Iris pigment epithelial cell (primary cell): ENCODE measurements around the gene BAIAP2L1.

Experiments
- DNase-seq: peaks from one replicate; pipeline ENCODE4 v3.0.0-alpha.2; 2011; ENCODE audit warnings: low read depth

The BAIAP2L1 gene

GRCh38 chr7:98293746-98294145 lies 107.1 kb downstream of the BAIAP2L1 start:
- DNase-seq: no peak

DNA sequence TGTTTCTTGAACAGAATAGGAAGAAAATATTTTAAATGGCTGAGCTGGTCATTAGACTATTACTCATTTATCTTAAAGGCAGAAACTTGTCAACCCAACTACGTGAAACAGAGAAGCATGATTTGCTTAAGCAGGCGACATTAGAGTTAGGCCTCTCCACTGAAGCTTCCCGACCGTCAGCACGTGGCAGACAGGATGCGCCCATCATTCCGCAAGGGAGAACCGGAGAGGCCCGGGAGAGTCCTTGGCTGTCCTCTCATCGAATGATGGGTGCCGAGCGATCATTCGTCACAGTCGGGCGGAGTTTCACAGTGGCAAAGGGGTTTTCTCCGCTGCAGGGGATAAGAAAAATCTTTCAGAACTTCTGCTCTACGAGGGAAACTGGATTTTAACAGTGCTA lies 107.6 kb downstream of the BAIAP2L1 start:
- DNase-seq: no peak

DNA sequence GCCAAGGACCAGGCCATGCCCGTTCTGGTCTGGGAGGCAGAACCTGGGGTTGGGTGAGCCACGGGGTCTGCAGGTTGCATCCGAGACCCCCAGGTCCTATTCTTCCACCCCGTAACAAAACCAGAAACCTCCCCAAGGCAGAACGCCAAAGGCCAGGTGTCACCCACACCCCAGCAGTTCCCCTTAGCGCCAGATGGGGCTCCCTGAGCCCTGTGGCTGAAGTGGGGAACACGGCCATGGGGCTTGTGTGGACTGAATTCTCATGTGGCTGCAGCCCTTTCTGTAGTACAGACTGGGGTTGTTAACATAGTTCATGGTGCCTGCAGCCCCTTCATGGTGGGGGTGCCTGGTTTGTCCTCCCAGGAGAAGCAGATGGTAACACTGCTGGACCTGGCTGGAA lies 109.2 kb downstream of the BAIAP2L1 start:
- no peak for DNase-seq

DNA sequence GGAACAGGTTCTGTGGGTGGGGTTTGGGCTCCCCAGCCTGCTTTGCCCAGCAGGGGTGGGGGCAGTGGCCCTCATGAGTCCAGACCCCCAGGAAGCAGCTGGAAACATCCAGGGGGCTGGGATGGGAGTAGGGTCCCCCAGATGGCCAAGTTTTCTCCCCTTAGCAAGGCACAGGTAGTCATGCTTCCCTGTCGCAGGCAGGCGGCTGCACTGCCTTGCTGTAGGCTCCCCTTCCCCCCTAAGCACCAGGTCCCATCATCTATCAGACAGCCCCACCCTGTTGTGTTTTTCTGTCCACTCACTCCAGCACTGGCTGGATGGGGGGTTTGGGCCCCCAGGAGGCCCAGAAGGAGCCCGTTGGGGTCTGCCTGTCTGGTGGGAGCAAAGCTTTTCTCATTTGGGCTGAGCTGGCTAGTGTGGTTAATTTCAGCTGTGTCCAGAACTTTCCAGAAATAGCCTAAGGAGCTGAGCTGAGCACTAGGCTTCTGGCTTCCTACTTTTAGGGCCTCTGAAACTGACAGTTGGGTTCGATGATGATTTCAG lies 111.5 kb downstream of the BAIAP2L1 start:
- no peak for DNase-seq

DNA sequence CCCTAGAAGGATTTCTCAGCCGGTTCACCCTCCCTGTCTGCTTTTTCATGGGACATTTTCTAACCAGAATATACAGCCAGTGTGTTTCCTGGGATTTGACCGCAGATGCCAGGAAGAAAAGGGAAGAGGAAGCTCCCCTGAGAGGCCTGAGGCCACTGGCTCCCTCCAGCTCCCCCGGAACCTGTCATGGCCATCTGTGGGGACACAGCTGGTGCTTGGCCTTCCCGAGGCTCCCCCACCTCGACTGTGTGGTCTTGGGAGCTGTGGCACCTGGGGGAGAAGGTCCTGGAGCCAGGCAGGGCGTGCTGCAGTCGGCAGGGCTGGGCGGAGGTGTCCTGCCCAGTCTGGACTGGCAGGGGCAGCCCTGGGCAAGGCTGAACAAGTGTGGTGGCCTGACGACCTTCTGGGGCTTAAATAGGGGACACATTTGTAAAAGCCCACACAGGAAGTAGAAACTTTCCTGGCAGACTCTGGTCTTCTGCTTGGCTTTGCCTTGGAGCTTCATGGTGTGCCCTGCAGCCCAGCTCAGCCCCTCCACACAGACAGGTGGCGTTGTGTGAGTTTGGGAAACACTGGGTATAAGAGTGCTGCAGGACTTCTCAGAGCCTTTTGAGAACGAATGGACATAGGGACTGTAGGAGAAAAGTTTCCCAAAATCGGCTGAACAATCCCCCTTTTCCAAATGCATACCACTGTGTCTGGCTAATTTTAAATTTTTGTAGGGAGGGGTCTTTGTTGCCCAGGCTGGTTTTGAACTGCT lies 112.6 kb downstream of the BAIAP2L1 start:
- DNase-seq: no peak

GRCh38 chr7:98287486-98287959 lies 113.4 kb downstream of the BAIAP2L1 start:
- DNase-seq: no peak

- no peak for DNase-seq
Measured at GRCh38 chr7:98286701-98287485, 114.0 kb downstream of the BAIAP2L1 start.

DNA sequence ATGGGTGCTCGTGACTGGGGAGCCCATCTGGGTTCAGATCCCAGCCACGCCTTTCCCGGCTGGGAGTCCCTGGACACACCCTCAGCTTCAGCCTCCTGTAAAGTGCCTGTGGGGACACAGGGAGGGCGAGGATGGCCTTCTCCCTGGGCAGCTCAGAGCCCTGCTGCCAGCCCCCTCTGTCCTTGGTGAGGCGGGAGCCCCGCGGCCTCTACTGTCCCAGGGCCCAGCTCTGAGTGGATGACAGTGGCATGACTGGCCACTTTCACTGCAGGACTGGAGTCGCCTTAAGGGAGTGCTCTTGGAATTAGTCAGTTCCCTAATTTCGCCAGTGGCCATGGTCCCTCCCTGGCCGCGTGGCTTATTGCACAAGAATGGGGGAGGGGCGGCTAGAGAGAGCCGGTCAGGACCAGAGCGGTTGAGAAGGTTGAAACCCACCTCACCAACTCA lies 114.8 kb downstream of the BAIAP2L1 start:
- DNase-seq: peak; percentile 38

DNA sequence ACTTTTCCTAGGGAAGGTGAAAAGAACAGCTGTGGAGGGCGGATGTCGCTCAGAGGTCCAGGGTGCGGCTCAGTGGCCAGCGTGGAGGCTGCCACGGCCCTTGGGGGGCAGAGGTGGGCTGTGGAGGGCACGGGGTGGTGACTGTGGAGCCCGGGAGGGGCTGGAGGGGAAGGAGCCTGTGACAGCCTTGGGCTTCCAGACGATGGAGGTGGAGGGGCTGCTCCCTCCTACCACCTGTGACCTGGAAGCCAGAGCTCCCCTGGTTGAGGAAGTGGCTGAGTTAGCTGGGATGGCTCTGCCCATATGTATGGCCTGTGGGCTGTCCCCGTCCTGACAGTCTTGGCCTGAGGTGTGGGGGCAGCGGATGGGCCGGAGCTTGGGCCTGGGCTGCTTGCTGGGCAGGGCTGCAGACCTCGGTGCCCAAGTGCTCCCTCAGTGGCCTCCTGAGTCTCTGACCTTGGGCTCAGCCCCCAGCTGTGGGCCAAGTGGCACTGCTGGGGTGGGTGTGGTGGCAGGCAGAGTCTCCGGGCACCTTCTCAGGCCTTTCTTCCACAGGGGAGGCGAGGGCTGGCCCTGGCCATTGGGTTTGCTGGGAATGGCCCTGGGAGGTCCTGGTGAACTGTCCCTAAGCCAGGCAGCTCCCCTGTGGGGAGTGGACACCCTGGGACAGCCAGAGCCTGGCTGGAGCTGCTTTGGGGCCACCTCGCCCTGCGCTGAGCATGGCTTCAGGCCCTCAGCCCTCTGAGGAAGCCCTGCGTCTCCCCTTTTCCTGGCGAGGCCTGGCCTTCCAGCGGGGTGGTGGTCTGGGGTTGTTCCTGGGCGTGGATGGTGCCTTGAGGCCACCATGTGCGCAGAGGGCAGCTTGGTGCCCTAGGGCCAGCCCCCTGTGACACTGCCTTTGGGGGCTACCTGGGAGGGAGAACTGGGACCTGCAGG lies 115.5 kb downstream of the BAIAP2L1 start:
- DNase-seq: no peak

DNA sequence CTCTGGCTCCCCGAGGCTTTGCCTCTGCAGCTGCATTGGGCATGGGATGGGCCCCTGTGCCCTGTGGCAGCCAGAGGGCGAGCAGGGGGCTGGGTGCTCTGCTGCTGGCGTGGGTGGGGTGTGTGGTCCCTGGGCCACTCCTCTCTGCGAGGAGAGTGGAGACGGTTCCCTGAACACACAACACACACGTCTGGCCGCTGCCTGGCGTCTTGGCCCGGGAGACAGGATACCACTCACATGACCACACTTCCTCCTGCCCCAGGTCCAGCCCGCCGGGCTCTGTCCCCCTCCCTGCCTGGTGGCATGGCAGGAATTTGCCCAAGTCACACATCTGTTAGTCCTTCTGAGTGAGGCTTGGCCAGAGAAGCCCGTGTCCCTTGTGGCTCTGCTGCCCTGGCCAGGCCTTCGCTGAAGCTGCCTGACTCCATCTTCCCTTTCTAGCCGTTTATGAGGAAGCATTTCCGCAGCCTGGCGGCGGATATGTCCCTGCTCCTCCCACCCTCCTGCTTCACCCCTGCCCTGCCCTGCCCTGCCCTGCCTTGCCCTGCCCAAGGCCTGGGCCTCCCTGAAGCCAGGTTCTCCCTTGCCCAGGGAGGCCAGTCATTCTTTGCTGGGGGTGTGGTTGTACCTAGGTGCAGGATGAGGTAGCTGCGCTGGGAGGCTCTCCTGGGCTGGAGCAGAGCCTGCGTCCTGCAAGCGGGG lies 116.4 kb downstream of the BAIAP2L1 start:
- DNase-seq: peak; percentile 65

- no peak for DNase-seq
Measured at GRCh38 chr7:98283887-98284222, 117.0 kb downstream of the BAIAP2L1 start.

DNA sequence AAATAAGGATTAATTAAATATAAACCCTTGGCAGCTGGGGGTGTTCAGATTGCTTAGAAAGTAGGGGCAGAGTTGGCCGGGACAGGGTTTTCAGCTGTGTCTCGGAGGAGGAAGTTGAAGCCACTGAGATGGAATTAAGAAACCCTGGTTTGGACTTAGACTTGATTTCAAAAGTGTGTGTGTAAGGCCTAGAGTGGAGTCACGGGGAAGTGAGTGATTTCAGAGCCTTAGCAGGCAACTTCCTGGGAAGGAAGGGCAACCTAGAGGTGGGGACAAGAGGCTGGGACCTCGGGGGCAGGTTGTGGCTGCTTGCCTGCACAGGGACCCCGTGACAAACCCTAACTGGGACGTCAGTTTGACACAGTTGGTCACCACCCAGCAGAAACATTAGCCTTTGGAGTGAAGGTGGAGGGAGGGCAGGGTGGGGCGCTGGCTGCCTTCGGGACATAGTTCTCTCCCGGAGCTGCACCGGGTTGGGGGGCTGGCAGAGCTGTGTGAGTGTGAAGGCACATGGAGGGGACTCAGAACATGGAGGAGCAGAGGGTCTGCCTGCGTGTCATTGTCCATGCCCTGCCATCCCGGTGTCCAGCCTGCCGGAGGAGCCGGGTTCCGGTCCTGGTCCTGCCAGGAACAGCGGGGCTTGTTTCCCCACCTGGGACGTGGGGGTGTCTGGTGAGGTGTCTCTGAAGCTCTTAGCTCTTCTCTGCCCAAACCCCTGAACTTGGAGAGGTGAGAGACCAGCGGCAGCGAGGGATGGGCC lies 117.6 kb downstream of the BAIAP2L1 start:
- DNase-seq: peak; percentile 80

DNA sequence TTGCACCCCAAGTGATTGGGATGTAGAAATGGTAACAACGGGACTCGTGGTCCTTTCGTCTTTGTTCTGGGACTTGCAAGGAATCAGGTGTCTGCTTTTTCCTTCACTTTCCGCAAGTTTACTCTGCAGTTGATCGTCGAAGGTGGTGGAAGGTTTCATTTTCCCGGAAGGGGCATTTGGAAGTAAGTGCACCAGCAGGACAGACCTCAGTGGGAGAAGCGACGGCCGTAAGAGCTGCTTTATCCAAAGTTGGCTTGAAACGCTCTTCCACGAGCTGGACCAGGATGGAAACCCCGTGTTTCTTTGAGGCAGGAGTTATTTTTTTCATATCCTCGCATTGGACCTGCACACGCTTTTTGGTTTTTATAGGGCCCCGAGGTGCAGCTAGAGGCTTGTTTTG lies 118.2 kb downstream of the BAIAP2L1 start:
- no peak for DNase-seq

DNA sequence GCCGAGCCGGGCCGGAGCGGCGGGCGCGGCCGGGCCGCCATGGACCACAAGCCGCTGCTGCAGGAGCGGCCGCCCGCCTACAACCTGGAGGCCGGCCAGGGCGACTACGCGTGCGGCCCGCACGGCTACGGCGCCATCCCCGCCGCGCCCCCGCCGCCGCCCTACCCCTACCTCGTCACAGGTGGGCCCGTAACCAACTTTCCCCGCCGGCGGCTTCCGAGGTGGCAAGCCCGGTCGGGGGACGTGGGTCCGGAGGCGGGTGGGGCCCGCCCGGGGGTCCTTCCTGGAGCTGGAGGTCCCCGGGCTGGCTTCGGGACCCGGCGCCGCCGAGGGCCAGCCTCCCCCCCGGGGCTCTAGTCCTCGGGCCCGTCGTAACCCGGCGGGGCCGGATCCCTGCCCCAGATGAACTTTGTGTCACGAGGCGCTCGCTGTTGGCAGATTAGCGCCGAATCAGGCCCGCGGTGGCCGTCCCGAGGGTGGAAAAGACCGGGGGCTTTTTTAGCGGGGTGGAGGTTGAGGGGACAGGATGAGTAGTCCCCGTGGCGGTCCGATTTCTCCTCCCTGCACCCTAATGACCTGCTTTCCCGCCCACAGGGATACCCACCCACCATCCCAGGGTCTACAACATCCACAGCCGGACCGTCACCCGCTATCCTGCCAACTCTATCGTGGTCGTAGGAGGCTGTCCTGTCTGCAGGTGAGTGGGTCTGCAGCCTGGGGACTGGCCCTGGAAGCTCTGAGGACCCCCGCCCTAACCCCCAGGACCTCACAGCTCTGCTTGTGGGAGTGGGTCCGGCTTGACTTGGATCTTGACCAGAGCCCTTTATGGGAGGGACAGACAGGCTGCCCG lies 118.9 kb downstream of the BAIAP2L1 start:
- DNase-seq: no peak

DNA sequence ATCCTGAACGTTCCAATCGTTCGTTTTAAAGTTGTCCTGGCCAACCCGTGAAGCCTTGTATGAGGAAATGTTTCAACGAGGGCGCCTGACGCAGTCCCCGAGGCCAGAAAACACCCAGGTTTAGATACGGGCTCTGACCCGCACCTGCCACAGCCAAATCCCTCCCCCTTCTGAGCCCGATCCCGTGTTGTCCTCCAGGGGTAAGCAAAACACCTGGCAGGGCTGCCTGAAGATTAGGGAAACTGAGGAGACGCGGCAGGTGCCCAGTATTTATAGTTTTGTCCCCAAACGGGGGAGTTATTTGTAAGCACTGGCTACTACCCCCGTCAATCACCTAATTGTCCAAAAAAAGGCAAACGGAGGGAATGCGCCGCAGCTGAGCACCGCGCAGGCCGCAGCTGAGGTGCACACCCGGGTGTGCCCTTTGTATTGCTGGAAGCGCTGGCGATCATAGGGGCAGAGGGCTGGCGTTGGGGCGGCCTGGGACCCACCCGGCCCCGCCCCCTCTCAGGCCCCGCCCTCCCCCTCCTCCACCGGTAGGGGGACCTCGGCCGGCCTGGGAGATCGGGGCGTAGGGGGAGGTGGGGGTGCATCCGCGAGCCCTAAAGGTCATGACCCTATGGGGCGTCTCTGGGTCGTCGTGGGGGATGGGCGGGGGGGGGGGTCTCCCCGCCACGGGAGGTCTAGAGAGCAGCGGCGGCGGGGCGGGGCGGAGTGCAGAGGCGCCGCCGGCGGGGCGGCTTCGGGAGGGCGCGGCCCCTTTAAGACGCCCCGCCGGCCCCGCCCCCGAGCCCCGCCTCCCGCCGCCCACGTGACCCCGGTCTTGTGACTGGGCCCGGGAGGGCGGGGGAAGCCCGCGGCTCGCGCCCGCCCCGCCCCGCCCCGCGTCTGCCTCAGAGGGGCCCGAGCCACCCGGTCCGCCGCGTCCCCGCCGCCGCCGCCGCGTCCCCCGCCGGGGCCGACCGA lies 119.8 kb downstream of the BAIAP2L1 start, which contains the start of gene BRI3:
TSS of gene BRI3 (plus strand) at position 896 of the 966 bp plus-strand sequence. CDS start 110 bp downstream, outside the sequence.
- peak; percentile 87 for DNase-seq

GRCh38 chr7:98280296-98280695 lies 120.6 kb downstream of the BAIAP2L1 start:
- DNase-seq: no peak

DNA sequence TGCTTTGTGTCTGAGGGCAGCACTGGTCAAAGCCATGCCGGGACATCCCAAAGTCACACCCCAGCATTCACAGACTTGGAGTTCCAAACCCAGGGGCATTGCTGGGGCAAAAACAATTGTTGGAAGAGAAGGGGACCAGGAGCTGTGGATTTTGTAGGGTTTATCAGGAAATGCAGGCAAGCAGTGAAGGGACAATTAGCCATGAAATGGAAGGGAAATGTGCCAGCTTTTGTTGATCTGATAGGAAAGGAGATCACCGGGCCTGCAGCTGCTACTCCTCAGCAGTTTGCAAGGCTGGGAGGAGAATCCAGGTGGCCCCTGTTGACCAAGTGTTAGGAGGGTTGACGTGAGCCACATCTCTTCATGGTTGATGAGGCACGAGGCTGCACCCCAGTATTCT lies 122.0 kb downstream of the BAIAP2L1 start:
- DNase-seq: no peak

DNA sequence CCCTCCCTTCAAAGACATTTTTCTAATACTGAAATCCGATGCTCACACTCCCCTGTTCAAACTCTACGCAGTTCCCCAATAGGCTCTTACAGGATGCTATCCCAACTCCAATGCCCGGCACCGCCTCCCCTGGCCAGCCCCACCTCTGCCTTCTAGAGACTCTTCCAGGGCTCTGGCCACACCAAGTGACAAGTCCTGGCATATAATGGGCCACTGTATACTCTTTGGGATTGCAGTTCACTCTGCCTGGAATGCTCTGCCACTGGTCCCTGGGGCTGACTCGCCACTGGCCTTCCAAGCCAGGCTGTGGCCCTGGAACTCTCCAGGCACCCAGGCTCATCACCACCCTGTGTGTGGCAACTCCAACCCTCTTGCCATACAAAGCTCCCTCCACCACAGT lies 122.5 kb downstream of the BAIAP2L1 start:
- DNase-seq: no peak
